GM23338 (cell line): Measurements from ENCODE around the gene TUBA4B. TPM values are rescaled to one million over a fixed set of nuclear protein-coding genes. Genes with fewer than 3 reads are reported as not detected.

Experiments
- ATAC-seq: fragments of 200-7000 bp; cut with Tn5 transposase; 3 replicates; pipeline ENCODE4 v1.9.1; 2020
- DNase-seq: peaks from one replicate; pipeline ENCODE4 v3.0.0-alpha.2; 2015; ENCODE audit warnings: low spot score
- H2AFZ ChIP-seq: fragments of 200-600 bp; sonication (generic); 2 replicates; pipeline ENCODE4 v1.8.0; 2016; ENCODE audit warnings: antibody characterized with exemption, mild to moderate bottlenecking, moderate library complexity
- H3F3A ChIP-seq: fragments of 200-600 bp; sonication (generic); replicated peaks from 2 replicates; pipeline ENCODE4 v1.8.0; 2017; ENCODE audit warnings: antibody characterized with exemption, mixed run types, low read depth
- H3K27ac ChIP-seq: fragments of 200-600 bp; sonication (generic); 2 replicates; pipeline ENCODE4 v1.6.1; 2016; ENCODE audit warnings: low read depth
- H3K27me3 ChIP-seq: fragments of 200-600 bp; sonication (generic); 2 replicates; pipeline ENCODE4 v1.8.0; 2016; ENCODE audit warnings: mild to moderate bottlenecking, mixed run types, moderate library complexity; ENCODE audit not compliant: insufficient read depth
- H3K36me3 ChIP-seq: fragments of 200-600 bp; sonication (generic); 2 replicates; pipeline ENCODE4 v1.8.0; 2016; ENCODE audit warnings: mild to moderate bottlenecking; ENCODE audit not compliant: insufficient read depth
- H3K4me1 ChIP-seq: fragments of 200-600 bp; sonication (generic); 2 replicates; pipeline ENCODE4 v1.8.0; 2016; ENCODE audit warnings: mild to moderate bottlenecking, moderate library complexity; ENCODE audit not compliant: insufficient read depth
- H3K4me2 ChIP-seq: fragments of 200-600 bp; sonication (generic); 2 replicates; pipeline ENCODE4 v1.7.1; 2017; ENCODE audit warnings: mixed run types
- H3K4me3 ChIP-seq: fragments of 200-600 bp; sonication (generic); 2 replicates; pipeline ENCODE4 v1.6.1; 2016; ENCODE audit warnings: mixed run types
- H3K79me2 ChIP-seq: fragments of 200-600 bp; sonication (generic); replicated peaks from 2 replicates; pipeline ENCODE4 v1.8.0; 2017; ENCODE audit warnings: mild to moderate bottlenecking; ENCODE audit not compliant: insufficient read depth
- H3K9me2 ChIP-seq: fragments of 200-600 bp; sonication (generic); 2 replicates; pipeline ENCODE4 v1.8.0; 2017; ENCODE audit not compliant: insufficient read depth
- H4K20me1 ChIP-seq: fragments of 200-600 bp; sonication (generic); replicated peaks from 2 replicates; pipeline ENCODE4 v1.8.0; 2017; ENCODE audit warnings: mild to moderate bottlenecking; ENCODE audit not compliant: insufficient read depth
- H3K27ac Mint-ChIP-seq: 2 replicates; pipeline ENCODE4 v1.8.0; 2020; ENCODE audit warnings: inconsistent platforms, mild to moderate bottlenecking, moderate library complexity, mixed read lengths
- H3K27me3 Mint-ChIP-seq: 3 replicates; pipeline ENCODE4 v1.8.0; 2022; ENCODE audit warnings: low read depth, mild to moderate bottlenecking, moderate library complexity, mixed read lengths, inconsistent platforms; ENCODE audit not compliant: insufficient read depth, poor library complexity
- H3K36me3 Mint-ChIP-seq: 3 replicates; pipeline ENCODE4 v1.8.0; 2021; ENCODE audit warnings: low read depth, mild to moderate bottlenecking, inconsistent platforms, moderate library complexity, mixed read lengths
- H3K4me1 Mint-ChIP-seq: 3 replicates; pipeline ENCODE4 v1.8.0; 2020; ENCODE audit warnings: mild to moderate bottlenecking, inconsistent platforms, mixed read lengths
- H3K4me3 Mint-ChIP-seq: 3 replicates; pipeline ENCODE4 v1.8.0; 2021; ENCODE audit warnings: moderate library complexity, mild to moderate bottlenecking, inconsistent platforms, mixed read lengths
- H3K9me3 Mint-ChIP-seq: 3 replicates; pipeline ENCODE4 v1.8.0; 2020; ENCODE audit warnings: moderate library complexity, mild to moderate bottlenecking, inconsistent platforms, mixed read lengths
- CREB1 ChIP-seq: fragments of 250-450 bp; sonication (Bioruptor Pico); IDR thresholded peaks from 2 replicates; pipeline ENCODE4 v1.5.0; 2020; ENCODE audit warnings: low read depth, mild to moderate bottlenecking, moderate library complexity
- EZH2 ChIP-seq: fragments of 200-600 bp; sonication (generic); IDR thresholded peaks from one replicate; pipeline ENCODE4 v1.8.0; 2017; ENCODE audit warnings: antibody characterized with exemption, mild to moderate bottlenecking, low read depth; ENCODE audit not compliant: unreplicated experiment
- EZH2phosphoT487 ChIP-seq: fragments of 200-600 bp; sonication (generic); IDR thresholded peaks from one replicate; pipeline ENCODE4 v1.8.1; 2018; ENCODE audit warnings: antibody characterized with exemption; ENCODE audit not compliant: unreplicated experiment
- JUNB ChIP-seq: IDR thresholded peaks from one replicate; pipeline ENCODE4 v1.6.1; 2016; ENCODE audit warnings: antibody characterized with exemption; ENCODE audit not compliant: unreplicated experiment
- POLR2AphosphoS5 ChIP-seq: IDR thresholded peaks from 2 replicates; pipeline ENCODE4 v1.6.1; 2016; ENCODE audit warnings: antibody characterized with exemption, low read depth
- STAT1 ChIP-seq: IDR thresholded peaks from one replicate; pipeline ENCODE4 v1.6.1; 2016; ENCODE audit warnings: antibody characterized with exemption; ENCODE audit not compliant: unreplicated experiment
- ZNF331 ChIP-seq: fragments of 250-450 bp; sonication (Bioruptor Pico); IDR thresholded peaks from 2 replicates; pipeline ENCODE4 v1.5.0; 2020; ENCODE audit warnings: low read depth, mild to moderate bottlenecking, moderate library complexity
- polyA plus RNA-seq: library from polyadenylated mRNA; unstranded; fragments of >200 nt; fragmentation: Nextera tagmentation; extraction: Ambion mirVana; gene quantifications from 2 replicates; pipeline ENCODE4 v1.2.1, GENCODE V29; 2016
- total RNA-seq: library from RNA; depleted of rRNA; stranded (reverse); fragments of >200 nt; shearing (Covaris generic); gene quantifications from 2 replicates; pipeline ENCODE4 v1.2.3, GENCODE V29; 2014
- TF ChIP-seq, protein P1 (sequence below): IDR thresholded peaks from one replicate; pipeline ENCODE4 v1.6.1; 2018; ENCODE audit warnings: antibody characterized with exemption; ENCODE audit not compliant: unreplicated experiment
- TF ChIP-seq, protein P2 (sequence below): IDR thresholded peaks from 2 replicates; pipeline ENCODE4 v1.6.1; 2016; ENCODE audit warnings: antibody characterized with exemption

TUBA4B gene
- total and polyA plus RNA-seq, 2 experiments from 2014 or later, result 0.14 TPM; not detected in 1

DNA sequence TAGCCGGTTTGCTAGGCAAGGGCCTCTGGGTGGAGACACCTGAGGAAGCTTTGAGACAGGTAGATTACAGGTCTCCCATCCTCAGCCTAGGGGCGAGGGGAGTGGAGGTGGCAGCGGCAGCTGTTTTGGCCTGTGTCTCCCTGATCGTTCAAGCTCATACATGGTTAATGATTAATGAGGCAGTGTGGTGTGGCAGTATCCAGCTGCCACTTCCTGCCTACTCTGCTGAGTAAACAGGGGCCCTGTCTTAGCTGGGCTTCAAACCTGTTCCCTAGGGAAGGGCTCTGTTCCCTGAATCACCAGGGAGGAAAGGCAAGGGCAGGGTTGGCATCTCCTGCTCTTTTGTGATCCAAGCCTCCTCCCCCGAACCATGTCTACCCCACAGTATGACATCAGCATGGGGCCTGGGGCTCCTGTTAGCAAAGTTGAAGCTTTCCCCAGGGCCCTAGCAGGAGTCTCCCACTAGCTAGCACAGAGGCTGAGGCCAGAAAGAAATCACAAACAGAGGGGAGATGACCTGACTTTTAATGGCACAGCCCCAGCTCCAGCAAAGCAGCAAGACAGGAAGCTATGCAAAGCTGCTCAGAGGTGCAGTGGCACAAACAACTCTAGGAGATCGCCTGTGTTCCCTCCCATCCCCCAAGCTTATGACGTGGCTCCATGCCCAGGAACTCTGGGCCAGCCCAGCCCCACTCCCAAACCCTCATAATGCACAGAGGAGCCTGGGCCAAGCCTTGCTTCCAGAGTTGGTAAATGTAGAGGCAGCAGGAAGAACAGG lies 3.7 kb upstream of the TUBA4B start (continued):
- TF ChIP-seq, protein P1, sequence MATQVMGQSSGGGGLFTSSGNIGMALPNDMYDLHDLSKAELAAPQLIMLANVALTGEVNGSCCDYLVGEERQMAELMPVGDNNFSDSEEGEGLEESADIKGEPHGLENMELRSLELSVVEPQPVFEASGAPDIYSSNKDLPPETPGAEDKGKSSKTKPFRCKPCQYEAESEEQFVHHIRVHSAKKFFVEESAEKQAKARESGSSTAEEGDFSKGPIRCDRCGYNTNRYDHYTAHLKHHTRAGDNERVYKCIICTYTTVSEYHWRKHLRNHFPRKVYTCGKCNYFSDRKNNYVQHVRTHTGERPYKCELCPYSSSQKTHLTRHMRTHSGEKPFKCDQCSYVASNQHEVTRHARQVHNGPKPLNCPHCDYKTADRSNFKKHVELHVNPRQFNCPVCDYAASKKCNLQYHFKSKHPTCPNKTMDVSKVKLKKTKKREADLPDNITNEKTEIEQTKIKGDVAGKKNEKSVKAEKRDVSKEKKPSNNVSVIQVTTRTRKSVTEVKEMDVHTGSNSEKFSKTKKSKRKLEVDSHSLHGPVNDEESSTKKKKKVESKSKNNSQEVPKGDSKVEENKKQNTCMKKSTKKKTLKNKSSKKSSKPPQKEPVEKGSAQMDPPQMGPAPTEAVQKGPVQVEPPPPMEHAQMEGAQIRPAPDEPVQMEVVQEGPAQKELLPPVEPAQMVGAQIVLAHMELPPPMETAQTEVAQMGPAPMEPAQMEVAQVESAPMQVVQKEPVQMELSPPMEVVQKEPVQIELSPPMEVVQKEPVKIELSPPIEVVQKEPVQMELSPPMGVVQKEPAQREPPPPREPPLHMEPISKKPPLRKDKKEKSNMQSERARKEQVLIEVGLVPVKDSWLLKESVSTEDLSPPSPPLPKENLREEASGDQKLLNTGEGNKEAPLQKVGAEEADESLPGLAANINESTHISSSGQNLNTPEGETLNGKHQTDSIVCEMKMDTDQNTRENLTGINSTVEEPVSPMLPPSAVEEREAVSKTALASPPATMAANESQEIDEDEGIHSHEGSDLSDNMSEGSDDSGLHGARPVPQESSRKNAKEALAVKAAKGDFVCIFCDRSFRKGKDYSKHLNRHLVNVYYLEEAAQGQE, result no peak
- TF ChIP-seq JUNB, result no peak
- TF ChIP-seq, protein P2, sequence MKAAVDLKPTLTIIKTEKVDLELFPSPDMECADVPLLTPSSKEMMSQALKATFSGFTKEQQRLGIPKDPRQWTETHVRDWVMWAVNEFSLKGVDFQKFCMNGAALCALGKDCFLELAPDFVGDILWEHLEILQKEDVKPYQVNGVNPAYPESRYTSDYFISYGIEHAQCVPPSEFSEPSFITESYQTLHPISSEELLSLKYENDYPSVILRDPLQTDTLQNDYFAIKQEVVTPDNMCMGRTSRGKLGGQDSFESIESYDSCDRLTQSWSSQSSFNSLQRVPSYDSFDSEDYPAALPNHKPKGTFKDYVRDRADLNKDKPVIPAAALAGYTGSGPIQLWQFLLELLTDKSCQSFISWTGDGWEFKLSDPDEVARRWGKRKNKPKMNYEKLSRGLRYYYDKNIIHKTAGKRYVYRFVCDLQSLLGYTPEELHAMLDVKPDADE, result no peak
- no peak for TF ChIP-seq ZNF331
- TF ChIP-seq EZH2, result no peak
- no peak for TF ChIP-seq POLR2AphosphoS5

DNA sequence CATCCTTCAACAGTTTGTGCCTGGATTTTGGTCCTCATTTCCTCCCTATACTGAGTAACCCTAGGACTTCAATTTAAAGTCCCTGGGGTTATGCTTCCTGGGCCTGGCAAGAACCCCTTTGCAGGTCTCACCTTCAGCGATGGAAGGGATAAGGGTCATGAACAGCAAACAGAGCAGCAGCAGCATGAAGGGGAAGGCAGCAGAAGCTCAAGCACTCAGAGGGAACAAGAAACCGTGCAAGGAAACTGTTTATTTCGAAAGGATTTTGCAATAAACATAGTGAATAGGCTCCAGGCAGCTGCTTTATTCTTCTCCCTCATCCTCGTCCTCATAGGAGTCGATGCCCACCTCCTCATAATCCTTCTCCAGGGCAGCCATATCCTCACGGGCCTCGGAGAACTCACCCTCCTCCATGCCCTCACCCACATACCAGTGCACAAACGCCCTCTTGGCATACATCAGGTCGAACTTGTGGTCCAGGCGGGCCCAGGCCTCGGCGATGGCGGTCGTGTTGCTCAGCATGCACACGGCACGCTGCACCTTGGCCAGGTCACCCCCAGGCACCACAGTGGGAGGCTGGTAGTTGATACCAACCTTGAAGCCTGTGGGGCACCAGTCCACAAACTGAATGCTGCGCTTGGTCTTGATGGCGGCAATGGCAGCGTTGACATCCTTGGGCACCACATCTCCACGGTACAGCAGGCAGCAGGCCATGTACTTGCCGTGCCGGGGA lies 2.8 kb upstream of the TUBA4B start:
- no peaks in the 10 kb centered on the region for H3K9me2 ChIP-seq
- H3K27ac ChIP-seq, result no peak overlapping the region

More for the DNA sequence above, 2.8 kb upstream of the TUBA4B start:
- no peak overlapping the region for H2AFZ ChIP-seq
- H3K79me2 ChIP-seq, result 0 out of 2 replicates have a peak, but pooled peaks cover 4% of the 10 kb centered on the region
- no peaks in the 10 kb centered on the region; the same call in 1 of the 2 replicates for H3F3A ChIP-seq
- peaks cover 44% of the 10 kb centered on the region for H3K36me3 Mint-ChIP-seq
- H3K9me3 Mint-ChIP-seq, result no peaks in the 10 kb centered on the region
- H3K27me3 ChIP-seq, result peaks cover 29% of the 10 kb centered on the region
- H3K27me3 Mint-ChIP-seq, result peaks cover 29% of the 10 kb centered on the region
- H3K4me1 ChIP-seq, result peaks cover 11% of the 10 kb centered on the region
- peaks cover 3% of the 10 kb centered on the region; the same call in 1 of the 2 replicates for H3K36me3 ChIP-seq
- TF ChIP-seq CREB1 (CRISPR knock-in tag) (no peak), JUNB (no peak), ZNF331 (no peak), STAT1 (no peak), EZH2phosphoT487 (no peak)
- no peak overlapping the region for H3K4me2 ChIP-seq
- peaks cover 49% of the 10 kb centered on the region for H3K4me1 Mint-ChIP-seq
- H3K27ac Mint-ChIP-seq, result peak overlapping the region; percentile 75; the same call in 1 of the 2 replicates
- H4K20me1 ChIP-seq, result no peaks in the 10 kb centered on the region
- ATAC-seq (no peak), DNase-seq (no peak)
- H3K4me3 ChIP-seq, result no peak overlapping the region
- H3K4me3 Mint-ChIP-seq, result 0 out of 3 replicates have a peak overlapping the region, but pooled peaks have one; percentile 18
